Endothelial cell of umbilical vein (primary cell): ENCODE measurements around the gene N4BP3. TPM values are rescaled to one million over a fixed set of nuclear protein-coding genes. Genes with fewer than 3 reads are reported as not detected.

Experiments
- BruUV-seq: library from RNA; stranded (reverse); fragments of 400-500 nt; replicated peaks from 2 replicates; lab custom pipeline; 2021; lab: Mats Ljungman, UMichigan
- CTCF ChIA-PET: fragments of 300-600, 350-600 bp; sonication (Branson Sonifier 250); formaldehyde crosslinking; loops from one replicate; lab custom pipeline; 2021; ENCODE audit warnings: antibody characterized with exemption, inconsistent platforms; lab: Charles Lee
- POLR2A ChIA-PET: fragments of 300-600, 350-600 bp; sonication (Branson Sonifier 250); formaldehyde crosslinking; loops from one replicate; lab custom pipeline; 2021; ENCODE audit warnings: antibody characterized with exemption, inconsistent platforms; lab: Charles Lee
- DNase-seq: peaks from one replicate; pipeline ENCODE4 v3.0.0-alpha.2; 2011; ENCODE audit warnings: low read depth, low spot score
- FAIRE-seq: peaks from 2 replicates; lab custom pipeline; 2011; peaks lifted over from hg19 to GRCh38; lab: Jason Lieb, UNC
- H2AFZ ChIP-seq: 2 replicates; pipeline ENCODE4 v1.6.0; 2012; ENCODE audit warnings: low read depth, low read length, control low read depth, inconsistent platforms
- H3K27ac ChIP-seq: 2 replicates; pipeline ENCODE4 v1.5.1; 2011; ENCODE audit warnings: low read depth, mild to moderate bottlenecking, control low read depth, low read length, moderate library complexity; ENCODE audit not compliant: insufficient read depth
- H3K27me3 ChIP-seq, 2 experiments: 2 replicates each; pipeline versions ENCODE4 v1.6.0 to v1.6.1; 2011; ENCODE audit warnings: low read length in 2 of 2, mixed read lengths in 1 of 2; ENCODE audit not compliant: control insufficient read depth in 2 of 2, insufficient read depth in 2 of 2
- H3K36me3 ChIP-seq, 2 experiments: 2 replicates in 1 of 2; 3 replicates in 1 of 2; pipeline ENCODE4 v1.5.1; 2011; ENCODE audit warnings: low read length in 2 of 2, mild to moderate bottlenecking in 1 of 2, moderate library complexity in 1 of 2; ENCODE audit not compliant: control insufficient read depth in 2 of 2, insufficient read depth in 2 of 2; ENCODE audit errors: extremely low read depth in 1 of 2
- H3K4me1 ChIP-seq: 3 replicates; pipeline ENCODE4 v1.5.1; 2011; ENCODE audit warnings: mild to moderate bottlenecking, low read length; ENCODE audit not compliant: control insufficient read depth, insufficient read depth; ENCODE audit errors: extremely low read depth
- H3K4me2 ChIP-seq: 2 replicates; pipeline ENCODE4 v1.6.1; 2011; ENCODE audit warnings: low read length, control low read depth, mixed read lengths; ENCODE audit not compliant: insufficient read depth
- H3K4me3 ChIP-seq, 3 experiments: fragments of 200-600 bp in 1 of 3; sonication (generic), shearing (Covaris generic) in 1 of 3; replicated peaks in 1 of 3; 2 replicates each; pipeline ENCODE4 v1.5.1; 2011 to 2016; ENCODE audit warnings: control low read depth in 3 of 3, low read length in 3 of 3, mild to moderate bottlenecking in 2 of 3, inconsistent platforms in 1 of 3, low read depth in 1 of 3, moderate library complexity in 1 of 3; ENCODE audit not compliant: insufficient read depth in 1 of 3
- H3K79me2 ChIP-seq: 2 replicates; pipeline ENCODE4 v1.6.0; 2012; ENCODE audit warnings: low read length, inconsistent platforms; ENCODE audit not compliant: control insufficient read depth, insufficient read depth
- H3K9ac ChIP-seq: replicated peaks from 2 replicates; pipeline ENCODE3; 2011; ENCODE audit warnings: low read length, control low read depth; ENCODE audit not compliant: insufficient read depth; ENCODE audit errors: extremely low read depth
- H3K9me1 ChIP-seq: replicated peaks from 3 replicates; pipeline ENCODE4 v1.6.0; 2011; ENCODE audit warnings: mild to moderate bottlenecking, low read length; ENCODE audit not compliant: control insufficient read depth, insufficient read depth; ENCODE audit errors: extremely low read depth
- H3K9me3 ChIP-seq: replicated peaks from 2 replicates; pipeline ENCODE4 v1.5.1; 2012; ENCODE audit warnings: low read length, inconsistent platforms; ENCODE audit not compliant: control insufficient read depth, insufficient read depth
- H4K20me1 ChIP-seq: replicated peaks from 2 replicates; pipeline ENCODE3; 2011; ENCODE audit warnings: mild to moderate bottlenecking, low read length; ENCODE audit not compliant: control insufficient read depth, insufficient read depth; ENCODE audit errors: extremely low read depth
- EZH2 ChIP-seq: IDR thresholded peaks from 2 replicates; pipeline ENCODE4 v1.6.1; 2012; ENCODE audit warnings: borderline replicate concordance, low read depth, mild to moderate bottlenecking, moderate library complexity, low read length, inconsistent platforms; ENCODE audit not compliant: severe bottlenecking
- GATA2 ChIP-seq: IDR thresholded peaks from 2 replicates; pipeline ENCODE4 v1.7.0; 2011; ENCODE audit warnings: low read depth, mild to moderate bottlenecking, moderate library complexity, mixed read lengths, low read length; ENCODE audit not compliant: insufficient read length, insufficient read depth
- JUN ChIP-seq: IDR thresholded peaks from 2 replicates; pipeline ENCODE4 v1.6.1; 2011; ENCODE audit warnings: borderline replicate concordance, low read depth; ENCODE audit not compliant: insufficient read length, insufficient read depth
- MYC ChIP-seq: IDR thresholded peaks from one replicate; pipeline ENCODE4 v1.6.1; 2011; ENCODE audit warnings: mild to moderate bottlenecking, low read depth, low read length
- POLR2AphosphoS5 ChIP-seq: IDR thresholded peaks from 2 replicates; pipeline ENCODE4 v1.6.1; 2012; ENCODE audit warnings: low read depth, mild to moderate bottlenecking, control low read depth, low read length, moderate library complexity; ENCODE audit not compliant: insufficient read depth
- dilution Hi-C: fragments of 300-500 bp; cut with MboI; formaldehyde crosslinking; loops from one replicate; pipeline ENCODE4 v1.15.0; 2019; ENCODE audit warnings: low sequenced_read_pairs; ENCODE audit not compliant: extremely low pct_ligation_motif_present
- intact Hi-C: fragments of 100-400 bp; cut with micrococcal nuclease; formaldehyde crosslinking; loops from one replicate; pipeline ENCODE4 v1.10.0; 2022
- polyA plus RNA-seq, 4 experiments: library from polyadenylated mRNA; depleted of rRNA in 3 of 4; stranded (reverse) in 3 of 4; unstranded in 1 of 4; fragments of >200 nt; gene quantifications; 2 replicates each; pipeline versions ENCODE4 v1.2.1 to v1.2.3, GENCODE V29; 2011 to 2012; ENCODE audit warnings: missing spikeins in 1 of 4
- total RNA-seq: library from RNA; stranded (reverse); gene quantifications from 2 replicates; pipeline ENCODE4 v1.2.3, GENCODE V29; 2021

The N4BP3 gene
- total and polyA plus RNA-seq, 2 donors (not counting 3 experiments of a cell fraction or from before 2014, with no cell fraction given), result 11.8 to 38.2 TPM

GRCh38 chr5:178115136-178115813 is 1.9 kb downstream of the N4BP3 start:
- Histone ChIP-seq H4K20me1 (no peaks in the 10 kb centered on the region), H3K9me3 (no peaks in the 10 kb centered on the region), H3K9ac (peak overlapping the region; percentile 19), H3K36me3 (peaks cover 0 to 3% of the 10 kb centered on the region in 2 experiments), H3K4me3 (peak overlapping the region in 2 of 3 experiments; percentile 69 to 94), H3K4me2 (peak overlapping the region; percentile 72), H2AFZ (no peak overlapping the region), H3K4me1 (peaks cover 47% of the 10 kb centered on the region), H3K27ac (no peak overlapping the region), H3K9me1 (no peaks in the 10 kb centered on the region), H3K27me3 (no peaks in the 10 kb centered on the region), H3K79me2 (peaks cover 9% of the 10 kb centered on the region)
- TF ChIP-seq GATA2 (no peak), POLR2AphosphoS5 (no peak), EZH2 (peak; percentile 2), JUN (no peak)
- FAIRE-seq (peak; percentile 18), DNase-seq (no peak)
- BruUV-seq, result TSS peak; percentile 39
- intact Hi-C loops (loop anchor here (2.0 to 10.0 kb wide), 2 partner anchors 32 to 620 kb away; partner anchors contain the start of gene PDLIM7), dilution Hi-C loops (no loop called here)
- ChIA-PET POLR2A (no interaction called here), CTCF (interaction anchor here (0.5 to 2.0 kb wide), 3 partner anchors 11 to 39 kb away, joined by 3 to 7 read pairs (median 3); no protein-coding TSS in a partner anchor)

GRCh38 chr5:178115814-178116142 is 2.4 kb downstream of the N4BP3 start:
- CTCF ChIA-PET, result interaction anchor here (0.9 to 2.0 kb wide), 3 partner anchors 10 to 42 kb away, joined by 3 to 7 read pairs (median 3); no protein-coding TSS in a partner anchor
- POLR2A ChIA-PET, result interaction anchor here (0.6 to 1.0 kb wide), 2 partner anchors 9 to 27 kb away, joined by 3 to 5 read pairs; no protein-coding TSS in a partner anchor
- Histone ChIP-seq H3K4me3 (peak overlapping the region in 2 of 3 experiments; percentile 69 to 94), H3K9me1 (no peaks in the 10 kb centered on the region), H3K36me3 (peaks cover 0 to 8% of the 10 kb centered on the region in 2 experiments), H3K4me2 (peak overlapping the region; percentile 72), H3K27ac (no peak overlapping the region), H4K20me1 (no peaks in the 10 kb centered on the region), H3K27me3 (no peaks in the 10 kb centered on the region), H3K9me3 (no peaks in the 10 kb centered on the region), H2AFZ (no peak overlapping the region), H3K4me1 (peaks cover 47% of the 10 kb centered on the region), H3K79me2 (peaks cover 9% of the 10 kb centered on the region), H3K9ac (peak overlapping the region; percentile 19)
- FAIRE-seq (no peak), DNase-seq (no peak)
- intact Hi-C loops, result loop anchor here (2.0 to 10.0 kb wide), 2 partner anchors 31 to 621 kb away; partner anchors contain the start of gene PDLIM7
- TF ChIP-seq EZH2 (peak; percentile 12), POLR2AphosphoS5 (no peak), MYC (no peak)
- BruUV-seq, result no TSS peak
- dilution Hi-C loops, result no loop called here
